GM19035 (cell line): Measurements from ENCODE around the gene COA3.
"Not testable (repeated sequence)": the region's sequence is repeated elsewhere in the genome, so short reads cannot be mapped to it uniquely, and the experiment has no call there.

Source experiments
- ATAC-seq: cut with Tn5 transposase; IDR thresholded peaks from one replicate; pipeline ENCODE4 v1.9.1; 2021; ENCODE audit not compliant: unreplicated experiment

COA3 gene

DNA sequence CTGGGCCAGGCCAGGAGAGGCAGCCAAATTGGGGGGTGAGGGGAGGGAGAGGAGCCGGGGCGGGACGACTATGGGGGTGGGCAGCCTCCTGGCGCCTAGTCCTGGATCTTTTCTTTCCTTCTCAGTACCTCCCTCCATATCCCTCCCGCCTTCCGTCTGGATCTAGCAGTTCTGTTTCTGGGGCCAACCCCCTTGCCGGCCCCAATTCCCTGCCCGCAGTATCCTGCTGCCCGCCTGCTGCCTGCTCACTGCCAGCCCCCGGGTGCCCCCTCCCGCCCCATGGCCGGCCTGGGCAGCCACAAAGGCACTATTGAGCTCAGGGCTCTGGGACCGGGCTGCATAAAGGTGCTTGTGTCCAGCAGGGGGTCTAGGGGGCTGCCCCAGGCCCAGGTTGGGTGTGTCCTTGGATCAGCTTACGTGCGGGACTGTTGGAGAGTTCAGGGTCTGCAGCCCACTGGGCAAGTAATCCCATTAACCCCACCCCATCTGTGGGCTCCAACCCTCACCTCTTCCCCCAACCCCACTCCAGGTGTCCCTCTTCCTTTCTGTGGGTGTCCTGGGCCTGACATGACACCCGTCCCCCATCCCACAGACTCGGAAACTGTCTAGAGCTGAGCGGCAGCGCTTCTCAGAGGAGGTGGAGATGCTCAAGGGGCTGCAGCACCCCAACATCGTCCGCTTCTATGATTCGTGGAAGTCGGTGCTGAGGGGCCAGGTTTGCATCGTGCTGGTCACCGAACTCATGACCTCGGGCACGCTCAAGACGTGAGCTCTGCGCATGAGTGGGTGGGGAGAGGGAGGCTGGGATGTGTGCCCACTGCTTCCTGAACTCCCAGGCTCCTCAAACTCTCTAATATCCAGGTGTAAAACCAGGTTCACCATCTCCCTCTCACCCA, 16.1 kb downstream of the COA3 start:
- no peak for ATAC-seq

GRCh38 chr17:42781639-42782165, 16.8 kb downstream of the COA3 start:
- ATAC-seq: no peak

- no peak for ATAC-seq
Observed at GRCh38 chr17:42780851-42781638, 17.5 kb downstream of the COA3 start.

GRCh38 chr17:42779936-42780850, 18.3 kb downstream of the COA3 start, which contains the start of gene WNK4:
TSS of gene WNK4 (plus strand) at chr17:42780610. CDS start at chr17:42780699, 89 bp downstream.
- no peak for ATAC-seq

DNA sequence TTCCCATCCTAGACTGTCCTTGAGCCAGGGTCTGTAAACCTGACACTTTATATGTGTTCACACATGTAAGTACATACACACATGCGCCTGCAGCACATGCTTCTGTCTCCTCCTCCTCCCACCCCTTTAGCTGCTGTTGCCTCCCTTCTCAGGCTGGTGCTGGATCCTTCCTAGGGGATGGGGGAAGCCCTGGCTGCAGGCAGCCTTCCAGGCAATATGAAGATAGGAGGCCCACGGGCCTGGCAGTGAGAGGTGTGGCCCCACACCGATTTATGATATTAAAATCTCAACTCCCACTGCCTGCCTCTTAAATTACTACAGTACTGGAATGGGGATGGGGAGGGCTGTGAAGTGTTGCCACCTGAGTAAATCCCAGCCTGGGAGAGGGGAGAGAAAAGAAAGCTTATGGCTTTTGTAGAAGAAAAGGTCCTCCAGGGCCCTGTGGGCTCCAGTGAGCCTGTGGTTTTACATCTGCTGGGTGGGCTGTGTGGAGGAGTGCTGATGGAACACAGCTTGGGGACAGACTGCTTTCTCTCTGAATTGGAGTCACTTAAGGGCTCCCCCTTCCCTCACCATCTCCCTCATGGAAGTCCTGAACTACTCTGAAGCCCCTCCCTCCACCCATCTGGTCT, 19.1 kb downstream of the COA3 start:
- ATAC-seq: no peak

GRCh38 chr17:42778570-42778969, 19.9 kb downstream of the COA3 start:
- no peak for ATAC-seq

DNA sequence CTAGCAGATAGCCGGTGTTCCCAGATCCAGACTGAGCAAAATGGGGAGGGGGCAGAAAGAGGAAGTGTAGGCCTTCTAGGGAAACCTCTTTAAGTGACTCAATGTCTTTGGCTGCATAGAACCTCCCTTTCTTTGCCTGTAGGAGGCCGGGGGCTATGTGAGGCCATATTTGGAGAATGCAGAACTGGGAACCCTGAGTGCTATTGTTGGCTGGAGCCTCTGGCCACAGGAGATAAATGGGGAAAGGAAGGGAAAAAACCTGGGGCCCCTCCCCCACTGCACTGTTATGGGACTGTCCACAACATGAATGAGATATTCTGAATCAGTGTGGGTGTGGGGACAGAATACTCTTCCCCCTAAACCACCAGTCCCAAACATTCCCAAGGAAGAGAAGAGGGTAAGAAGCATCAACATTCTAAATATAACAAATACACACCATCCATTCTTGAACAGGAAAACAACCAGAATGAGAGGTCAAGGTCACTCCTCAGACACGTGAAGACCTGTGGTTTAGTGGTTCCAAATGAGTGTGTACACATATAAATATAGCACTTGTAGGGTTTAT, 22.9 kb downstream of the COA3 start:
- no peak for ATAC-seq

- ATAC-seq: no peak
Observed at GRCh38 chr17:42774066-42774745, 24.3 kb downstream of the COA3 start.

DNA sequence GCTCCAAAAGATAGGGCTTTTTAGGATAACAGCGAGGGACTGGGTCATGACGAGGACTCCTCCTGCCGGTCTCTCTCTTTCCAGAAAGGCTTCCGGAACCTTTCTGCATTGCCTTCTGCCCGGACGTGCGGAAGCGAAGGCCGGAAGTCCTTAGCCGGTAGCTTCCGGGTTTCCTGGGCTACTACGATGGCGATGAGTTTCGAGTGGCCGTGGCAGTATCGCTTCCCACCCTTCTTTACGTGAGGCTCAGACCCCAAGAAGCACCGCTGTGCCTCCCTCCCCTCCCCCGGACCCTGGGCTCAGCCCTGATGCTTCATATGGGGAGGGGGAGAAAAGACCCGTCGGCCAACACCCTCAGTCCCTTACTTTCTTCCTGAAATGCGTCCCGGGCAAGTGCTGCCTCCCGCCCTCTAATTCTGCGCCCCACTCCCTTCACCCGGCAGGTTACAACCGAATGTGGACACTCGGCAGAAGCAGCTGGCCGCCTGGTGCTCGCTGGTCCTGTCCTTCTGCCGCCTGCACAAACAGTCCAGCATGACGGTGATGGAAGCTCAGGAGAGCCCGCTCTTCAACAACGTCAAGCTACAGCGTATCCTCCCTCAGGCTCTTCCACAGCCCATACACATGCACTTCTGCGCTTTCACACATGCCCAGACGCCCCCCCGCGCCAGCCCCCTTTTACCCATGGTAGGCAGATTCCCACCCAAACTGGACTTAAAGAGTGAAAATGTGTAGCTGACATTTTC, 25.0 kb downstream of the COA3 start, which contains the start of gene VPS25:
Gene VPS25 (plus strand): TSS at position 160 of the 746 bp plus-strand sequence. CDS start 27 bp downstream, at position 187.
- no peak for ATAC-seq

DNA sequence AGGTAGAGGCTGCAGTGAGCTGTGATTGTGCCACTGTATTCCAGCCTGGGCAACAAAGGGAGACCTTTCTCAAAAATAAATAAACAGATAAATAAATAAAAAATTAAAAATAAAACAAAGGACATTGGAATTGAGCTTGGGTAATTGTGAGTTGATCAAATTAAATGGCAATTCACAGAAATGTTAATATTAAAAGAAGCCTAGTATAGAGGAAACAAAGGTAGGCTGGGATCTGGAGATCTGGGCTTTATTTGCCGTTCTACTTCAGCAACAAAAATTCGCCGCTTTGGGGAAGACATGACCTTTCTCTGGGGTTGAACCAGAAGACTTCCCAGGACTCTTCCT, 25.6 kb downstream of the COA3 start:
- ATAC-seq: no peak

DNA sequence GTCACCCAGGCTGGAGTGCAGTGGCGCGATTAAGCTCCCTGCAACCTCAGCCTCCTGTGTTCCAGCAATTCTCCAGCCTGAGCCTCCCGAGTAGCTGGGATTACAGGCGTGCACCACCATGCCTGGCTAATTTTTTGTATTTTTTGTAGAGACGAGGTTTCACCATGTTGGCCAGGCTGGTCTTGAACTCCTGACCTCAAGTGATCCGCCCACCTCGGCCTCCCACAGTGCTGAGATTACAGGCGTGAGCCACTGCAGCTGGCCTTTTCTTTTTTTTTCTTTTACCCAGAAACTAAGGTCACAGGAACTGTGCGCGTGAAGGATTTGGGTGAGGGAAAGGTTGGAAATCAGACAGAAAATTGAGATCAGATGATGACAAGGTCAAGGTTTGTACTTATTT, 28.5 kb downstream of the COA3 start:
- ATAC-seq: not testable (repeated sequence)

DNA sequence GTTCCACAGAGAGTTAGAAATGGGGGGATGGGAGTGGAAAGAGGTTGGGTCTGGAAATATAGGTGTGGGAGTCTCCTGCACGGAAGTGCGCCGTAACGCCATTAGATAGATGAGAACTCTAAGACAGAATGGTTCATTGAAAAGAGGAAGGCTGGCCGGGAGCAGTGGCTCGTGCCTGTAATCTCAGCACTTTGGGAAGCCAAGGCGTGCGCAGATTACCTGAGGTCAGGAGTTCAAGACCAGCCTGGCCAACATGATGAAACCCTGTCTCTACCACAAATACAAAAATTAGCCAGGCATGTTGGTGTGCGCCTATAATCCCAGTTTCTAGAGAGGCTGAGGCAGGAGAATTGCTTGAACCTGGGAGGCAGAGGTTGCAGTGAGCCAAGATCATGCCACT, 30.5 kb downstream of the COA3 start:
- ATAC-seq: not testable (repeated sequence)

GRCh38 chr17:42767512-42767911, 31.0 kb downstream of the COA3 start:
- no peak for ATAC-seq

DNA sequence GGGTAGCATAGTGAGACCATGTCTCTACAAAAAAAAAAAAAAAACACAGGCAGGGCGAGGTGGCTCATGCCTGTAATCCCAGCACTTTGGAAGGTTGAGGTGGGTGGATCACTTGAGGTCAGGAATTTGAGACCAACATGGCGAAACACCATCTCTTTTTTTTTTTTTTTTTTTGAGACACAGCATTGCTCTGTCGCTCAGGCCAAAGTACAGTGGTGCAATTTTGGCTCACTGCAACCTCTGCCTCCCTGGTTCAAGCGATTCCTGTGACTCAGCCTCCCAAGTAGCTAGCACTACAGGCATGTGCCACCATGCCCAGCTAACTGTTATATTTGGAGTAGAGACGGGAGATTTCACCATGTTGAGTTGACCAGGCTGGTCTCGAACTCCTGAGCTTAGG, 32.4 kb downstream of the COA3 start:
- ATAC-seq: no peak

- ATAC-seq: no peak
Observed at GRCh38 chr17:42761638-42762037, 36.9 kb downstream of the COA3 start.

DNA sequence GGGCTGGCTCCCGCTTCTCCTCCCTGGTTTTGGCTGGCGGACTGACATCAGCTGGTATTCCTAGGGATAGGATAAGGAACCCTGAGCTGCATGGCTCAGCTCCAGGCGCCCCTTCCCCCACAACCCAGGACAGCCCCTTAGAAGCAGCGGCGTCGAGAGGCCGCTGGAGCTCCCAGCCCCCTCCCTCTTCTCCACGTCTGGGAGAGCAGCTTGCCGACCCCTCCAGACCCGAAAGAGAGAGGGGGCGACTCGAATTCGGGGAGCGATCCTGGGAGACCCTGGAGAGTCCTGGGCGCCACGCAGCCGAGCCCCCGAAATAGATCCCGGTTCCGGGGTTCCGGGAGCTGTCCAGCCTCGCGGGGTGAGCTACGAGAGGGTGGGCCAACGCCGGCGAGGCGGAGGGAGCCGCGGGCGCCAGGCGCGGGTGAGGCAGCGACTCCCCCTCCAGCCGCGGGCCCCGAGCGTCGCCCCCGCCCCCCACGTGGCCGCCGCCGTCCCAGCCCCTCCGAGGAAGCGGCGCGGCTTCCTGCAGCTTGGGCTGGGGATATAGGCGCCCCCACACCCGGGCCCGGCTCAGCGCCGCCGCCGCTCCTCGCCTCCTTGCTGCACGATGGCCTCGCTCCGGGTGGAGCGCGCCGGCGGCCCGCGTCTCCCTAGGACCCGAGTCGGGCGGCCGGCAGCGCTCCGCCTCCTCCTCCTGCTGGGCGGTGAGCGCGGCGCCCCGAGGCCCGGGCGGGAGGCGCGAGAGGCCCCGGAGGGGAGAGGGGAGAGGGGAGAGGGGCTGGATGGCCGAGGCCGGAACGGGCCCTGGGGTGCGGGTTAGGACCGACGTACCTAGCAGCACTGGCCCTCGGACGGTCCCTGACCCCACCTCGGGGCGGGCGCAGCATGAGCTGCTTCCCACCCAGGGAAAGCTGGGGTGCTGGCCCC, 37.6 kb downstream of the COA3 start, which contains the start of gene RAMP2:
Gene RAMP2 (plus strand): TSS at position 576 of the 930 bp plus-strand sequence. CDS start 35 bp downstream, at position 611.
- ATAC-seq: no peak

- ATAC-seq: no peak
Observed at GRCh38 chr17:42759982-42760651, 38.4 kb downstream of the COA3 start.
